Measurements from ENCODE around the gene RNF125.
"Not testable (repeated sequence)": the region's sequence is repeated elsewhere in the genome, so short reads cannot be mapped to it uniquely, and the experiment has no call there.

The RNF125 gene

DNA sequence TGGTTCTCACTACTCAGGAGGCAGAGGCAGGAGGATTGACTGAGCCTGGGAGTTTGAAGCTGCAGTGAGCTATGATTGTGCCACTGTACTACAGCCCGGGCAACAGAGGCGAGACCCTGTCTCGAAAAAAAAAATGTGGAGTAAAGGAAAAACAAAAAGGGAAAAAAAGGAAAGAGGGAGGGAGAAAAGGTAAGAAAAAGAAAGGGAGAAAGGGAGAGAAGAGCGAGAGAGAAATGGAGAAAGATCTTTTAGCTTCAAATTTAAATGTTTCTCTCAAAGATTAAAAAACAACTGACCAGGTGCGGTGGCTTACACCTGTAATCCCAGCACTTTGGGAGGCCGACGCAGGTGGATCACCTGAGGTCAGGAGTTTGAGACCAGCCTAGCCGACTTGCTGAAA lies 65.2 kb downstream of the RNF125 start:
- in situ Hi-C loops (cut with HindIII; ENCODE audit: low sequenced_read_pairs): no loop called here

DNA sequence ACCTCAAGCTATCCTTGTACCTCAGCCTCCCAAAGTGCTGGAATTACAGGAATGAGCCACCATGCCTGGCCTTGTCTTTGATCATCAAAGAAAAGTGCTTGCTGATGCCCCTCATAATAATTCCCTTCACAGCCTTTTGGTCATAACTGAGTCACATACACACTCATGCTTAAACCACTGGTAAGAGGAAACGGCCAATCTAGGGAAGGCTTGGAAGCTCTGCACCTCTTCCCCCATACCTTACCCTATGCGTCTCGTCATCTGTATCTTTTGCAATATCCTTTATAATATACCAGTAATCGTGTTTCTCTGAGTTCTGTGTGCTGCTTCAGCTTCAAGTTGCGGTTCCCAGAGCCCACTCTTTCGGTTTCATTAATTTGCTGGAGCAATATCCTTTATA lies 68.3 kb downstream of the RNF125 start:
- in situ Hi-C loops (cut with HindIII; ENCODE audit: low sequenced_read_pairs): no loop called here

DNA sequence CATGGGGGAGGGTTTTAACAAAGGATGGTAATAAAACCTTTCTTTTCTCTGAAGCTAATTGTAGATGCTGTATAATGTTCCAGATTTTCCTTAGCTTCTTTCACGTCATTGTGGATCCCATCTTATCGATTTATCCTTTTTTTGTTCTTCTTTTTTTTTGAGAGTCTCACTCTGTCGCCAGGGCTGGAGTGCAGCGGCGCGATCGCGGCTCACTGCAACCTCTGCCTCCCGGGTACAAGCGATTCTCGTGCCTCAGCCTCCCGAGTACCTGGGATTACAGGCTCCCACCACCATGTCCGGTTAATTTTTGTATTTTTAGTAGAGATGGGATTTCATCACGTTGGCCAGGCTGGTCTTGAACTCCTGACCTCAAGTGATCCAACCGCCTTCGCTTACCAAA lies 72.2 kb downstream of the RNF125 start:
- in situ Hi-C loops (cut with HindIII; ENCODE audit: low sequenced_read_pairs): not testable (repeated sequence)

DNA sequence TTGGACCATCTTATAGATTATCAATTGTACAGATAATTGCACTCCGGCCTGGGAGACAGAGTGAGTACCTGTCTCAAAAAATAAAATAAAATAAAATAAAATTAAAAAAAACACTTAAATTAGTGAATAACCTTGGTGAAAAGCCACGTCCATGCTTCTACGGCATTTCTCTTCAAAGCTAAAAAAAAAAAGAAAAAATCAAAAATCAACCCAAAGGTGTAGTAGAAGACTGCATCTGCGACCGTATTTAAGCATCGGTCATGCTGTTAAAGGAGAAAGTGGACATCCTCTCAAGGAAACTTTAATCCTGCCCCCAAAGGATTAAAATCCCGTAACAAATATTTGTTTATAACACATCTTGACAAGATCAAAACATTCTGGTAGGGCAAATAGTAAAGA lies 72.7 kb downstream of the RNF125 start:
- in situ Hi-C loops (cut with HindIII; ENCODE audit: low sequenced_read_pairs): no loop called here

DNA sequence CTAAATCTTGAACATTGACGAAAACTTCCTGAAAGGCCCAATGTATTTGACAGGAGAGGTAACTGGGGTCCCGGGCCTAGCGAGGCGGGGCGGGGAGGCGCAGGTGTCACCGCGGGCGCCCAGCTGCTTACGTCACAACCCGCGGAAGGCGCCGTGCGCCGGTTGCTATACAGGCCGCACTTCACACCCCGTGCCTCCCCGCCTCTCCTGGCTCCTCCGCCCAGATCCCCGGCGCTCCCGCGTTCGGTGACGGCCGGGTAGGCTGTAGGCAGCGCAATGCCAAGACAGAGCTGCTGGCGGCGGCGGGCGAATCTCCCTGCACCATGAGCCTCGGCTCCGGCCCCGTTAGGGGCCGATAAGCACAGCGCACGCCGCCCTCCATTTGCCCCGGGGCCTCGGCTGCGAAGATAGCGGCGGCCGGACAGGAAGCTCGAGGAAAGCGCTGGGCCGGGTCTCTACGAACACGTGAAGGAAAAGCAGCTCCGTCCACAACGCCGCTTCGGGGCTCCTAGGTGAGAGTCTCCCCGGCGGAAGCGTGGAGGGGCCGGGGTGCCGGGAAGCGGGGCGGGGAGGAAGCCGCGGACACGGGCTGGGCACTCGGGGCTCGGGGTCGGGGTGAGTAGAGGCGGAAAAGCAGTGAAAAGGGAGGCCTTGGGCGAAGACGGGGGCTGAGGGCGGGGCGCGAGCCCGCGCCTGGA lies 73.2 kb downstream of the RNF125 start, which contains the start of gene RNF138:
Gene RNF138, plus strand, starts transcription at position 151 of the 698 bp plus-strand sequence. CDS start 903 bp downstream, outside the sequence.
- in situ Hi-C loops (cut with HindIII; ENCODE audit: low sequenced_read_pairs): no loop called here

DNA sequence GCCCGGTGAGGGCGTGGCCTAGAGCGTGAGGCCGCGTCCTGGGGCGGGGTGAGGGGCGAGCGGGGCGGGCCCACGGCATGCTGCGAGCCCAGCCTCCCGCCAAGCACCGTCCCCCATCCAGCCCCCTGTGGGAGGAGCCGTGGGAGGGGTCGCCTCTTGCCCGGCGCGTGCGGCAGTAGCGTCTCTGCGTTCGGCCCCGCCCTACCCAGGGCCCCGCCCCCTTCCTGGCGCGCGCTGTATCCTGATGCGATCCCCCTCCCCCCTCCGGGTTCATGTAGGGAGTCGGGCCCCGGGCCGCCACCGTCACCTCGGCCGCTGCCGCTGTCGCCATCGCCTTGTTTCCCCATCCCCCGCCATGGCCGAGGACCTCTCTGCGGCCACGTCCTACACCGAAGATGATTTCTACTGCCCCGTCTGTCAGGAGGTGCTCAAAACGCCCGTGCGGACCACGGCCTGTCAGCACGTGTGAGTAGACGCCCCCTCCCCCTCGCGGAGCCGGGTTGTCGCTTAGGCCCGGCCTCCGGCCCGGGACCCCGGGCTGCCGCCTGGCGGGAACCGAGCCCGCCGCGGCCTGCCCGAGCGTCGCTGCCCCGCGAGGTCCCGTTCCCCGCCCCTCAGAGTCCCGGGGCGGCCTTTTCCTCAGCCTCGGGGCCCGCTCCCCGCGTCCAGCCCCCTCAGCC lies 73.9 kb downstream of the RNF125 start:
- in situ Hi-C loops (cut with HindIII; ENCODE audit: low sequenced_read_pairs): no loop called here

DNA sequence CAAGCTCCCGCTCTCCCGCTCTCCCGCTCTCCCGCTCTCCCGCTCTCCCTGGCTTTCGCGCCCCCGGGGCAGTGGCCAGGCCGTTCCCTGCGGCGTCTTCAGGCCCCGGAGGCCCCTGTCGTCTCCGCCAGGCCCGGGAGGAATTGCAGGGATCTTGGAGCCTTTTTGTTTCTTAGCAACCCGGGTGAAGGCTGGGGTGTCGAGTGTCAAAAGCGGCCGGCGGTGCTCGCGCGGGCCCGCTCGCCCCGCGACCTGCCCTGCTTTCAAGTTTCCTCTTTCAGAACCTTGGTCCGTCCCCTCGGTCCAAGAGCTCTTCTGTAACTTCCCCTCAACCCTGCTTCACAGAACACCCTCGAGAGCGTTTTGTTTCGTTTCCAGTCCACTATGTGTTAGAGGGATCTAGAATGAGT lies 74.5 kb downstream of the RNF125 start:
- in situ Hi-C loops (cut with HindIII; ENCODE audit: low sequenced_read_pairs): no loop called here

DNA sequence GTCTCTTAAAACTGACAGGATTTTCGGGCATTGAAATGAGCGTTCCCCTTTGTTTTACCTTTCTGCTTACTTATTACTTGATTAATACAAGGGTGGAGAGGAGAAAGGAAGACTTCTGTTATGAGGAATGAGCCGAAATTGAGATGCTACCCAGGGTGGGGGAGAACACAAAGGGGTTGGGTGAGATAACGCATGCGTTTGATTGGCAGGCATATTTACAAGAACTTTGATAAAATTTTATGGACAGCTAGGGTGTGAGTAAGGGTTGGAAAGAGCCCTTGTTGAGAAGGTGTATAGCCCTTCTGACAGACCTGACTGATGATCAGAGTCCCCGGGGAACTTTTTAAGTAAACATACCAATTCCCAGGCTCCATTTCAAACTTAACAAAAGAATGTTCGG lies 74.9 kb downstream of the RNF125 start:
- in situ Hi-C loops (cut with HindIII; ENCODE audit: low sequenced_read_pairs): no loop called here

DNA sequence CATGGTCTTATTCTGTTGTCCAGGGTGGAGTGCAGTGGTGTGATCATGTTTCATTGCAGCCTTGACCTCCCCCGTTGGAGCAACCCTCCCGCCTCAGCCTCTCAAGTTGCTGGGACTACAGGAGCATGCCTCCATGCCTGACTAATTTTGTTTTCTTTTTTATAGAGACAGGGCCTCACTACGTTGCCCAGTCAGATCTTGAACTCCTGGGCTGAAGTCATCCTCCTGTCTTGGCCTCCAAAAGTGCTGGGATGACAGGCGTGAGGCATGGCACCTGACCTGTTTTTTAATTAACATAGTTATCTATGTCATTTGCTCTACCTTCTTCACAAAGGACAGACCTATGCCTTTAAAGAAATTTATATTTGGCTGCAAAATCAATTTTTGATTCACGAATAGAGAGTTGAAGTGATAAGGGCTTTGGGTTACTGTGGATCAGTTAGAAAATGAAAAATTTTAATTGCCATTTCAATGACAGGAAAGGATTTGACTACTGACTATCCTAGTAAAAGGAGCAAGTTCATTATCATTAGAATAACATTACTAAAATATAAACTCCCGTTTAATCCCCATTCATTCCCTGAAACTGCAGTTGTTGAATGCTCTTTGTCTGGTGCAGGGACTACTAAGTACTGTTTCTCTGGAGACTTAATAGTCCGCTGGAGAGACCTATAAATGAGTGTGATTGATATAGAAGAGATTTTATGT lies 76.7 kb downstream of the RNF125 start:
- in situ Hi-C loops (cut with HindIII; ENCODE audit: low sequenced_read_pairs): no loop called here

DNA sequence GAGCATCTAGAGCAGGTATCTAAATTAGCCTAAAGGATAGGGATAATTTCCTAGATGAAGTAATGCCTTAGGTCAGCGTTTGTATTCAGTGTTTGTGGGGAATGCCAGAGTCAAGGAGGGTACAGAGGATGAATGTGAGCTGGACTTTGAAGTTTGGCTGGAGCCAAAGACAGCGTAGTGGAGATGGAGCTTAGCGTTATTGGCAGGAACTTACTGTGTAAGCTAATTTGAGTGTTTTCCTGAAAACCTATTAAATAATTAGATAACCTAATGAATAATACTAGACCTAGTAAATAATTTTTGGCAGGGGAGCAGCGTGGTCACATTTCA lies 77.2 kb downstream of the RNF125 start:
- in situ Hi-C loops (cut with HindIII; ENCODE audit: low sequenced_read_pairs): no loop called here

DNA sequence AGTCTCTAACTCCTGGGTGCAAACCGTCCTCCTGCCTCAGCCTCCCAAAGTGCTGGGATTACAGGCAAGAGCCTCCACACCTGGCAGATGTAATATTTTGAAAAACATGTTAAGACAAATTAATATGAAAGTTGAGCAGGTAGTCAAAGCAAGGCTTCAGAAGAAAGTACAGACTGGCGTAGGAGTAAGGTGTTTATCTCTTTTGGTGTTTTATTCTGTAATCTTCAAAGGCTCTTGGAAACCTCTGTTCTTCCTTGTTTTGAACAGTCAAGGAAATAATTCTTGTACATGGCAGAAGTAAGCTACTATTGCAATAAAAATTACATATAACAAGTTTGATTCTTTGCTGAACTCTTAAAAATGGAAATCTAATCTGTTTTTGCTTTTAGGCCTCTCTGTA lies 78.3 kb downstream of the RNF125 start:
- in situ Hi-C loops (cut with HindIII; ENCODE audit: low sequenced_read_pairs): no loop called here

DNA sequence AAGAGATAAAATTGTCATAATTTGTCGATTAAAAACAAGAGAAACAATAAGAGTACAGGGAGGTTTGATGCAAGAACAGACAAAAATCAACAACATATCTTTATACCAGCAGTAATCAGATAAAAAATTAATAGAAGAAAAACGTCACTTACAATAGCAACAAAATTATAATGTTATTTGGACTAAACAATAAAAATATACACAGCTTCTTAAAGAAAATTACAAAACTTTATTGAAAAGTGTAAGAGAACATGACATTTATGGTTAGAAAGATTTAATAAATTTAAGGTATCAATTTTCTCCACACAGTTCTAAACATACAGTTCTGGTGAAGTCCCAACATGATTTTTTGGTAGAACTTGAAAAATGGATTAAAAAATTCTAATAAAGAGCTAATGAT lies 85.9 kb downstream of the RNF125 start:
- in situ Hi-C loops (cut with HindIII; ENCODE audit: low sequenced_read_pairs): no loop called here

DNA sequence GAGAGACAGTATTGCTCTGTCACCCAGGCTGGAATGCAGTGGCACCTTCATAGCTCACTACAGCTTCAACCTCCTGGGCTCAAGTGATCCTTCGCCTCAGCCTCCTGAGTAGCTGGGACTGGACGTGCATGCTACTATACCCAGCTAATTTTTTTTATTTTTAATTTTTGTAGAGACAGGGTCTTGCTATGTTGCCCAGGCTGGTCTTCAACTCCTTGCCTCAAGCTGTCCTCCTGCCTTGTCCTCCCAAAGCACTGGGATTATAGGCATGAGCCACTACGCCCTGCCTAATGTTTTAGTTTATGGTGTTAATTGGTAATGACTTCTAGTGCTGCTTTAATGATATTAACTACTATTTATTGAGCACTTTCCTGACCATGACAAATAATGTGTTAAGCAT lies 91.4 kb downstream of the RNF125 start:
- in situ Hi-C loops (cut with HindIII; ENCODE audit: low sequenced_read_pairs): no loop called here

DNA sequence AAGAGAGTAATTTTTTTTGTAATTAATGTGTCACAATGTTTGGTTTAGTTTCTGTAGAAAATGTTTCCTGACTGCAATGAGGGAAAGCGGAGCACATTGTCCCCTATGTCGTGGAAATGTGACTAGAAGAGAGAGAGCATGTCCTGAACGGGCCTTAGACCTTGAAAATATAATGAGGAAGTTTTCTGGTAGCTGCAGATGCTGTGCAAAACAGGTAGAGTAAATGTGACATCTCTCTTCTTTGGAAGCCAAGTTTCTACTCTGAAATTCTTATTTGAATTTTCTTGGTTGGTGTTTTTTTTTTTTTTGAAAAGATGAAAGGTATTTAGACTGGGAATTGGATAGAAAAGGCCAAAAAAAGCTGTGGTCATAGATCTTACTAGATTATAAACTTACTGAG lies 93.1 kb downstream of the RNF125 start:
- in situ Hi-C loops (cut with HindIII; ENCODE audit: low sequenced_read_pairs): no loop called here

DNA sequence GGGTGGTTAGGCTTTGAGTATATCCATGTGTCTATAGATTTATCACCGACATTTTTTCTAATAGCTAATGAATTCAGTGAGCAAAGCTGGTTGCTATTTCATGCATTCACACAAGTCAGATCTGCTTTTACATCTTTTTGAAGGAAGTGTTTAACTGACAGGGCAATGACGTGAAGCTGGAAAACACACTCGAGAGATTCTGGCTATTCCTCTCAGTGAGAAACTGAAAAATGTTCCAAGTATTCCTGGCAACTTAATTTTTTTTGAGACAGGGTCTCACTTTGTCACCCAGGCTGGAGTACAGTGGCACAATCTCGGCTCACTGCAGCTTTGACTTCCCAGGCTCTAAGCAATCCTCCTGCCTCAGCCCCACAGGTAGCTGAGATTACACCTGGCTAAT lies 94.2 kb downstream of the RNF125 start:
- in situ Hi-C loops (cut with HindIII; ENCODE audit: low sequenced_read_pairs): no loop called here

DNA sequence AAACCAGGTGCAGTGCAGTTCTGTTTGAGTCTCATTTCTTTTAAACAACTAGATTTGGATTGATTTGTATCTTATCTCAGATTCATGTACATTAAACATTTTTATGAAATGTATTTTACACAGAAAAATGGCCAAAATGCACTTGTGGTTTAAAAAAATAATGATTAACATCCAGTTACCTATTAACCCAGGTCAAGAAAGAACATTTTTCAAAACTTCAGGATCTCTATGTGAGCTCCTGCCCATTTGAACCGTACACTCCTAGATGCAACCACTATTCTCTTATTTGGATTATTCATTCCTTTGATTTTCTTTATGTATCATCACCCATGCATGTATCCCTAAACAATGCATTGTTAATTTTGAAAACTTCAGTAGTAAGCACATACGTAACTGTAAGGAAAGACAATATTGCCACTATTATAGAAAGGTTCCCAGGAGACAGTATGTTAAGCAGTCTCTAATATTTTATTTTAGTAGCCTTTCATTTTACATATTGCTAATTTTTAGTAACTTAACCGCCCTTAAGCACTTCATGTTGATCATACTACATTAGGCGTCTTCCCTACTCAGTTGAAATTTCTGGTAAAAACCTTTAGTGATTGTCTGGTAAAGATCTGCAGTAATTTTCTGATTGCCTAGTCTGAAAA lies 95.8 kb downstream of the RNF125 start:
- in situ Hi-C loops (cut with HindIII; ENCODE audit: low sequenced_read_pairs): no loop called here

DNA sequence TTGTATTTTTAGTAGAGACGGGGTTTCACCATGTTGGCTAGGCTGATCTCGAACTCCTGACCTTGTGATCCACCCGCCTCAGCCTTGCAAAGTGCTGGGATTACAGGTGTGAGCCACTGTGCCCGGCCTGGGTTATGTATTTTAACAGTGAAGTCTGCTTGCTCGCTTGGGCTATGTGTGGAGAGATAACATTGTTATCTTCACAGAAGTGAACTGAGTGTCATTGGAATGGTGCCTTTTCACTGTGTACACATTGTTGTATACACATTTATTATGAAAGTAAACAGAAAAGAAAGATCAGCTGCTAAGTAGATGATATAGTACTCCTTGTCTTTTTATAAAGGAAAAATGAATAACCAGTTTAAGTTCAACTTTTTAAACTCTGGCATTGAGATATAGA lies 103.4 kb downstream of the RNF125 start:
- in situ Hi-C loops (cut with HindIII; ENCODE audit: low sequenced_read_pairs): no loop called here

All from endothelial cell of hepatic sinusoid (primary cell).